Stimulated activated CD8-positive, alpha-beta memory T cell treated with anti-CD3 and anti-CD28 coated beads, Interleukin-4, amount 100 ng/mL, for 48 hours (primary cell): ENCODE data around the gene MADD.

Source experiments
- DNase-seq: peaks from one replicate; pipeline ENCODE4 v3.0.0-alpha.2; 2020

MADD gene

GRCh38 chr11:47342036-47342803, 72.3 kb downstream of the MADD start:
- no peak for DNase-seq

GRCh38 chr11:47342854-47343253, 72.9 kb downstream of the MADD start:
- no peak for DNase-seq

- no peak for DNase-seq
Measured at GRCh38 chr11:47345890-47346563, 76.1 kb downstream of the MADD start.

- DNase-seq, result no peak
Measured at GRCh38 chr11:47347137-47347536, 77.2 kb downstream of the MADD start.

- DNase-seq, result no peak
Measured at GRCh38 chr11:47348131-47348802, 78.3 kb downstream of the MADD start.

- no peak for DNase-seq
Measured at GRCh38 chr11:47348859-47349258, 78.9 kb downstream of the MADD start.

GRCh38 chr11:47349521-47350095, 79.7 kb downstream of the MADD start:
- no peak for DNase-seq

- DNase-seq, result no peak
Measured at GRCh38 chr11:47350315-47350714, 80.4 kb downstream of the MADD start.

GRCh38 chr11:47351156-47352126, 81.5 kb downstream of the MADD start:
- no peak for DNase-seq

GRCh38 chr11:47352556-47352955, 82.6 kb downstream of the MADD start, which contains the start of gene MYBPC3:
Gene MYBPC3 (minus strand): TSS chr11:47352702. CDS start chr11:47352647, 55 bp downstream.
- DNase-seq, result no peak

- no peak for DNase-seq
Measured at GRCh38 chr11:47353978-47354774, 84.2 kb downstream of the MADD start.

GRCh38 chr11:47354913-47355282, 85.0 kb downstream of the MADD start:
- DNase-seq, result no peak

- peak; percentile 73 for DNase-seq
Measured at GRCh38 chr11:47355283-47356128, 85.6 kb downstream of the MADD start.

- no peak for DNase-seq
Measured at GRCh38 chr11:47356129-47356997, 86.4 kb downstream of the MADD start.

- no peak for DNase-seq
Measured at GRCh38 chr11:47356998-47357329, 87.0 kb downstream of the MADD start.

GRCh38 chr11:47357985-47358730, 88.2 kb downstream of the MADD start:
- DNase-seq, result no peak

GRCh38 chr11:47358731-47359051, 88.8 kb downstream of the MADD start:
- no peak for DNase-seq

- DNase-seq, result no peak
Measured at GRCh38 chr11:47359162-47359561, 89.2 kb downstream of the MADD start.

GRCh38 chr11:47359586-47359985, 89.7 kb downstream of the MADD start:
- no peak for DNase-seq
